Activated naive CD8-positive, alpha-beta T cell treated with anti-CD3 and anti-CD28 coated beads, Interleukin-2, amount 50 U/mL, for 16 hours (primary cell): ENCODE data around the gene ZNF816.
"Not testable (repeated sequence)": the region's sequence is repeated elsewhere in the genome, so short reads cannot be mapped to it uniquely, and the experiment has no call there.

Experiments
- DNase-seq: peaks from one replicate; pipeline ENCODE4 v3.0.0-alpha.2; 2020; ENCODE audit warnings: low read depth, low spot score

ZNF816 gene

GRCh38 chr19:52962394-52963246 lies at the start of gene ZNF816:
ZNF816 (minus strand) TSS chr19:52962881; CDS start chr19:52956089, 6,792 bp downstream.
- peak; percentile 99 for DNase-seq

GRCh38 chr19:53012006-53012405 lies 49.3 kb upstream of the ZNF816 start:
- DNase-seq = no peak

GRCh38 chr19:53010494-53010893 lies 47.8 kb upstream of the ZNF816 start:
- no peak for DNase-seq

GRCh38 chr19:53008061-53008778 lies 45.5 kb upstream of the ZNF816 start:
- no peak for DNase-seq

- DNase-seq = no peak
These were observed 44.9 kb upstream of the ZNF816 start for GRCh38 chr19:53007606-53008005.

GRCh38 chr19:53007200-53007599 lies 44.5 kb upstream of the ZNF816 start:
- DNase-seq = no peak

GRCh38 chr19:53004242-53004641 lies 41.6 kb upstream of the ZNF816 start:
- no peak for DNase-seq

- no peak for DNase-seq
These were observed 39.8 kb upstream of the ZNF816 start for GRCh38 chr19:53002479-53002878.

- no peak for DNase-seq
These were observed 35.3 kb upstream of the ZNF816 start for GRCh38 chr19:52997975-52998374.

- no peak for DNase-seq
These were observed 33.0 kb upstream of the ZNF816 start for GRCh38 chr19:52995711-52996110.

GRCh38 chr19:52993342-52994178 lies 30.9 kb upstream of the ZNF816 start:
- DNase-seq = peak; percentile 57

- DNase-seq = no peak
These were observed 29.7 kb upstream of the ZNF816 start for GRCh38 chr19:52992109-52993004.

- DNase-seq = no peak
These were observed 28.8 kb upstream of the ZNF816 start for GRCh38 chr19:52991484-52991883.

- no peak for DNase-seq
These were observed 28.2 kb upstream of the ZNF816 start for GRCh38 chr19:52990759-52991418.

GRCh38 chr19:52988506-52988905 lies 25.8 kb upstream of the ZNF816 start:
- no peak for DNase-seq

GRCh38 chr19:52987221-52987620 lies 24.5 kb upstream of the ZNF816 start:
- DNase-seq = no peak

- not testable (repeated sequence) for DNase-seq
These were observed 20.5 kb upstream of the ZNF816 start for GRCh38 chr19:52983167-52983566.

- no peak for DNase-seq
These were observed 18.6 kb upstream of the ZNF816 start for GRCh38 chr19:52981329-52981728.

GRCh38 chr19:52967772-52968171 lies 5.1 kb upstream of the ZNF816 start:
- no peak for DNase-seq

GRCh38 chr19:52963247-52963618 lies 552 bp upstream of the ZNF816 start:
- no peak for DNase-seq
